Measurements from ENCODE around the gene RBBP4.
A peak's percentile ranks its signal among the peaks of the same experiment; 100 is the strongest.
"Not testable (repeated sequence)": the region's sequence is repeated elsewhere in the genome, so short reads cannot be mapped to it uniquely, and the experiment has no call there.

Gene RBBP4

DNA sequence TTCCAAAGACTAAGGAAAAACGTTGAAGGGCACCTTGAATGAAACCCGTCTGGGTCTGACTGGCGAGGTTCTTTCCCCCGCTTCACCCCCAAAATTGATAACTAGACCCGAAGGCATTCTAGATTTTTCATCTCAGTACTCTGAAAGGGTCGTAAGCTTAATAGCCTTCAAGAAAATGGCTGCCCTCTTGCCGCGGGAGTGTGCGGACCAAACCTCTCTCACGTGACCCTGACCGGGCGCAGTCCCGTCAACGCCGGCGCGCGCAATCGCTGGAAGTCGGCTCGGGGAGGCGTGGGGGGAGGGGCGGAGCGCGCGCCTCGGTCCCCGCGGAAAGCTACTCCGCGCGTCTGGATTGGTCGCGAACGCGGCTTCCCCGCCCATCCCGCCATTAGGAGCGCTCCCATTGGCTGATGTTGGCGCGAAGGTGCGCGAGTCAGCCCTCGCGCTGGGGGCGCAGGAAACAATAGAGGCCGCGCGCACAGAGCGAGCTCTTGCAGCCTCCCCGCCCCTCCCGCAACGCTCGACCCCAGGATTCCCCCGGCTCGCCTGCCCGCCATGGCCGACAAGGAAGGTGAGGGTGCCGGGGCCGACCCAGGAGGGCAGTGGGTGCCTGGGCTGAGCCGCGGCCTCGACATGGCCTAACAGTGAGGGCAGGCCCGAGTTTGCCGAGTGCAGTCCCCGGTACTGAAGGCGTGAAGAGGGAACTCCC lies at the start of gene RBBP4:
Gene RBBP4, plus strand, starts transcription at position 457 of the 709 bp plus-strand sequence. Its CDS starts 99 bp downstream, at position 556.
- peak; percentile 99 for DNase-seq

DNA sequence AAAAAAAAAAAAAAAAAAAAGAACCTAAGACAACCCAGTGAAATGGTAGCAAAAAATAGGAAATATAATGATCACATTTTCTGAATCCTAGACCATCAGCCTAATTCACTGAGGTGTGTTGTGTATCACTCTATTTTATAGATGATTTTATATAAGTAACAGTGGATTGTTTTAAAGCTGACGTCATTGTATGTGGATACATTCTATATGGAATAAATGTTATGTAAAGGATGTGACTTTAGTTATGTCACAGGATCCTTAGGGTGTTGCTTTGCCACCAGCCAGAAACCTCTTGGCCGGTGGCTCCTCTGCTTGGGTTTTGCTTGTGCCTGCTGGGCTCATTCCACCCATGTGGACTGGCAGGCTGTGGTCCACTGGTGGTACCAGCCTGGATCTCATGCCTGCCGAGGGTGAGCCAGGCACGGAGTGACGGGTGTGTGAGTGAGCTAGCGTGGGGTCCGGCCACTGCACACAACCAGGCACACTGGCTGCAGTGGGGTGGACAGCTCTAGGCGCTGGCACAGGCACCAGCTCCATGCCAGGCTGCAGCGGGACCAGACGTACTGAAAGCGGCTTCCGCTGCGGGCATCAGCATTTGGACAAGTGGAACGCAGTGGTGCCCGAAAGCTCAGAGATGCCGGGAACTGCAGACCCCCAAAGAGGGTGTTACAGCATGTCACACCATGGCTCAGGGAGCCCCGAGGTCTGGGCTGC lies 45.1 kb upstream of the RBBP4 start:
- no peak for DNase-seq

DNA sequence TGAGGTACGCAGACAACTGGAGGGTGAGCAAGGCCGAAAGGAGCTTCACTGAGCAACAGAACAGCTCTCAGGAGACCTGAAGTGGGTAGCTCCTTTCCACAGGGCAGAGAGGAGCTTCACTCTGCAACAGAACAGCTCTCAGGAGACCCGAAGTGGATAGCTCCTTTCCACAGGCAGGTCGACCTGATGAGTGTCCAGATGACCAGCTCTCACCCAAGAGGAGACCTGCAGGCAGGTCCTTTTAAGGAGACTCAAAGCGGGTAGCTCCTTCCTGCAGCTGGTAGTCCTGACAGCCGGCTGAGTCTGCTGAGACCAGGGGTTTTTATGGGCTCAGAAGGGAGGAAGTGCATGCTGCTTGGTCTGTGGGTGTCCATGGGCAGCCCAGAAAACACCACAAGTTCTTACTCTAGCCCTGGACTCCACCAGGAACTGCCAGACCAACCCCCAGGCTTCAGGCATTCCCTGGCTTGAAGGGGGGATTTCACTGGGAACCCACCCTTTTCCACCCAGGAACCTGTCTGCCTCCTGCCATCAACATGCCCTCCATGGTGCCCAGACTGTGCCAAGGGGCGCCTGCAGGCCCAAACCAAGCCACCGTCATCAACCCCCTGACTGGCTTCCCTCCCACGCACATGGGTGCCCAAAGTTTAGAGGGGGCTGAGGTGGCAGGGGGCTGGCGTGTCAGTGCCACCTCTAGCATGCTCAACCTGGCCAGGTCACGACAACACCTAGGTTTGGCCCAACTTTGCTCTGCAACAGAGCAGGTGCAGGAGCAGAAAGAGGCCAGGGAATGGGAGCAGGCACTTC lies 44.2 kb upstream of the RBBP4 start:
- DNase-seq: no peak

- DNase-seq: no peak
Measured at GRCh38 chr1:32609180-32609579, 41.8 kb upstream of the RBBP4 start.

- no peak for DNase-seq
Measured at GRCh38 chr1:32611859-32612188, 39.2 kb upstream of the RBBP4 start.

DNA sequence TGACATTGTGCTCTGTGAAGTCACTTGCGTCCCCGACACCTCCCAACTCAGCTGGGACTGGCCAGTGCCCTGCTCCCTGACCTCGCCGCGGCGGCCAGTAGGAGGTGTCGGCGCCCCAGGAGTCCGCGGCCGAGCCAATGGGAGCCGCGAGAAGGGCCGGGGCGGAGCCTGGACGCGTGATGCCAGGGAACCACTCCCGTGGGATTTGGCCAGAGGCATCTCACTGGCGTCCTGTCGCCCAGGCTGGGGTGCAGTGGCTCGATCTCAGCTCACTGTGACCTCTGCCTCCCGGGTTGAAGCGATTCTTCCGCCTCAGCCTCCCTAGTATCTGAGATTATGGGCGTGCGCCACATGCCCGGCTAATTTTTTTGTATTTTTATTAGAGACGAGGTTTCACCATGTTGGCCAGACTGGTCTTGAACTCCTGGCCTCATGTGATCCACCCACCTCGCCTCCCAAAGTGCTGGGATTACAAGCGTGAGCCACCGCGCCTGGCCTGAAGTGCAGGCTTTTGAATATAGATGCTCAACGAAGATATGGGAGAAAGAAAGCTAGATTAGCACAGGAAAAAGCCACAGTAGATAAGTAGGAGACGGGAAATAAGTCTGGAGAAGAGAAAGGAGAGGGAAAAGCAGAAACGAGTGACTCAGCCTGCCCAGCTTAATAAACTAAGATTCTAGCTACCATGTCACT lies 38.7 kb upstream of the RBBP4 start:
- DNase-seq: peak; percentile 89

DNA sequence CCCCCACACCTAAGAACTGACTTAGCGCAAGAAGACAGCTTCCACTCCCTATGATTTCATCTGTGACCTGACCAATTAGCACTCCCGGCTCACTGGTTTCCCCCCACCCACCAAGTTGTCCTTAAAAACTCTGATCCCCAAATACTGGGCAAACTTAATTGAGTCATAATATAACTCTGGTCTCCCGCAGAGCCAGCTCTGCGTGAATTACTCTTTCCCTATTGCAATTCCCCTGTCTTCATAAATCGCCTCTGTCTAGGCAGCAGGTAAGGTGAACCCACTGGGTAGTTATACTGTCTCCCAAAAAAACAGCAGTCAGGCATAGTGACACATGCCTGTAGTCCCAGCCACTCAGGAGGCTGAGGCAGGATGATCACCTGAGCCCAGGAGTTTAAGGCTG lies 37.5 kb upstream of the RBBP4 start:
- no peak for DNase-seq

DNA sequence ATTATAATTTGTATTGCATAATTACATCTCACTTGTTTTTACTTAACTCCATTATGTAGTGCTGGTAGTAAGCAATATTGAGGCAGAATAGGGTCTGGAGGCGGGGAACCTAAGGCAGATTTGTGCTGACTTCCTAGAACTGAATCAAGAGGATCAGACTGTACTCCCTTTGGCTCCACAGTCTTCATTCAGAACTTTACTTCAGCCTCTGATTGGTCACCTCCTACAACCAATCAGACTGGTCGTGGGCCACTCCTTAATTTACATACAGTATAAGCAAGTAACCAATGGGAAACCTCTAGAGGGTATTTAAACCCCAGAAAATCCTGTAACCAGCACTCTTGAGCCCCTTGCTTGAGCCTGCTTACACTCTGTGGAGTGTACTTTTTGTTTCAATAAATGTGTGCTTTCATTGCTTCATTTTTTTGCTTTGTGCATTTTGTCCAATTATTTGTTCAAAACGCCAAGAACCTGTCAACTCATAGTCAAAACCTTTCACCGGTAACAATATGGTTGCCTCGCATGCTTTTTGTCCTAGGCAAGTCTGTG lies 32.3 kb upstream of the RBBP4 start:
- no peak for DNase-seq

DNA sequence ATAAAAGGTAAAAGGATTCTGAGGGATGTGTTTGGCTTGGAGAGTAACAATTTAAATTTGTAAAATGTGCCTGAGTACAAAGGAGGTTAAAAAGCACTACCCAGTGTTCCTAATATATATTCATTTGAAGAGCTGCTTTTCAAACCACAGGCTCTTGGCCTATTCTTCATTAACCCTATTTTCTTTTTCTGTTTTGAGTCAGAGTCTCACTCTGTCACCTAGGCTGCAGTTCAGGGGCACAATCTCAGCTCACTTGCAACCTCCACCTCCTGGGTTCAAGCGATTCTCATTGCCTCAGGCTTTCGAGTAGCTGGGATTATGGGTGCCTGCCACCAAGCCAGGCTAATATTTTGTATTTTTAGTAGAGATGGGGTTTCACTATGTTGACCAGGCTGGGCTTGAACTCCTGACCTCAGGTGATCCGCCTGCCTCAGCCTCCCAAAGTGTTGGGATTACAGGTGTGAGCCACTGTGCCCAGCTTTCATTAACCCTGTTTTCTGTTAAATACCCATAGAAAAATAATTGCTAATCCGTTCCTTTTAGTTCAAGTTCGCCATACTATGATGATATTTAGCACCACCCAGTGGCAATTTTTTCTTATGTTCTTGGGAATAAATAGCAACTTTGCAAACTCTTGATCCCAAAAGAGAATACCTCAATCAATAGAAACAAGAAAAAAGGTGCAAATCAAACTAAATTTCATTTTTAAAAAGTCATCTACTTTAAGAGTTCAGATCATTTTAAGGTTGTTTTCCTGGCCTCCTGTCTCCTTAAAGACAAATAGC lies 31.1 kb upstream of the RBBP4 start:
- DNase-seq: no peak

- DNase-seq: no peak
Measured at GRCh38 chr1:32622205-32622604, 28.8 kb upstream of the RBBP4 start.

DNA sequence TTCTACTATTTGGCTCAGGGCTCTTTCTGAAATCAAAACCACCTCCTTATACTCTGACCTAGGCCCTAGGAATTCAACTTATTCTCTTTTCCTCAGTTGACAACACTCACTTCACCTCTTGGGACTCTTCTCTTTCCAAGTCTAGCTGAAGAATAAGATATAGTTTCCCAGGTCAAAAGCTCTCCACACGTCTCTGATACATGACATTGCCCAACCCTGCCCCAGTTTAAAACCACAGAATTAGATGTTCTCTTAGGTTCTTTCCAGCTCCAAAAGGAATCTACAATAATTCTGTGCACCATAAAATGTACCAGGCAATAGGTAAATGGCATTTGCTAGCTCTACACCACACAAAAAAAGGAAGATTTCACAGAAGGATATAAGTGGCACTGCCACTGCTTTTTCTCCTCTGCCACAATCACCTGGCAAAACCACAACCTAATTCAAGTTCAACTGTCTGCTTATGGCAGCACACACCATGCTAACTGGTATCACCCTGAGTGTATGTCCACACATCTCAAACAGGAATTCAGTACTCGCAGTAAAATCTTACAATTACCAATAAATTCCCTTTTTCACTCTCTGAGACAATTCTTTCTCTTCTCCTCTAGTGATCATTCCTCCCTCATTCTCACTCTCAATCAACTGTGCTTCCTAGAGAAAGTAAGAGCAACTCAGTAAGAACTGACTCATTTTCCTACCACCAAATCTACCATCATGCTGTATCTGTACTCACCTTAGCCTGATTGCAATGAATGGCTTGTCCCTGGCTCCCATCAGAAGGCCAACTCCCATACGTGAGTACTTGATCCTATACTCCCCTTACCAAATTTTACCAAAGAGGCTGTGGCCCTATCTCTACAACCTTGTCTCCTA lies 28.0 kb upstream of the RBBP4 start:
- no peak for DNase-seq

DNA sequence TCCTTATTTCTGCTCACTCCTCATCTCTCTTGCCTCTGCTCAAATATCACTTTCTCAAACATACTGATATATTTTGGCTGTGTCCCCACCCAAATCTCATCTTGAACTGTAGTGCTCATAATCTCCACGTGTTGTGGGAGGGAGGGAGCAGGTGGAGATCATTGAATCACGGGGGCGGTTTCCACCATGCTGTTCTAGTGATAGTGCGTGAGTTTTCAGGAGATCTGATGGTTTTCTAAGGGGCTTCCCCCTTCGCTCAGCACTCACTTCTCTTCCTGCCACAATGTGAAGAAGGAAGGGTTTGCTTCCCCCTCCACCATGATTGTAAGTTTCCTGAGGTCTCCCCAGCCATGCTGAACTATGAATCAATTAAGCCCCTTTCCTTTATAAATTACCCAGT lies 27.2 kb upstream of the RBBP4 start:
- DNase-seq: no peak

DNA sequence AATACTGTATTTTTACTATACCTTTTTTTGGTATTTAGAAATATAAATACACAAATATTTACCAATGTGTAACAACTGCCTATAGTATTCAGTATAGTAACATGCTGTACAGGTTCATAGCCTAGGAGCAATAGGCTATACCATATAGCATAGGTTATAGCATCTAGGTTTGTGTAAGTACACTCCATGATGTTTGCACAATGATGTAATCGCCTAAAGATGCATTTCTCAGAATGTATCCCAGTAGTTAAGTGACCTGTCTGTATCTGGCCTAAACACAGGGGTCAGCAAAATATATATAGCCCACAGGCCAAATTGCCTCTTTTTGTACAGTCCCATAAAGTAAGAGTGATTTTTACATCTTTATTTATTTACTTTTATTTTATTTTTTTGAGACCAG lies 24.8 kb upstream of the RBBP4 start:
- no peak for DNase-seq

GRCh38 chr1:32627596-32628162 lies 23.3 kb upstream of the RBBP4 start:
- no peak for DNase-seq

GRCh38 chr1:32630173-32630572 lies 20.8 kb upstream of the RBBP4 start:
- DNase-seq: not testable (repeated sequence)

DNA sequence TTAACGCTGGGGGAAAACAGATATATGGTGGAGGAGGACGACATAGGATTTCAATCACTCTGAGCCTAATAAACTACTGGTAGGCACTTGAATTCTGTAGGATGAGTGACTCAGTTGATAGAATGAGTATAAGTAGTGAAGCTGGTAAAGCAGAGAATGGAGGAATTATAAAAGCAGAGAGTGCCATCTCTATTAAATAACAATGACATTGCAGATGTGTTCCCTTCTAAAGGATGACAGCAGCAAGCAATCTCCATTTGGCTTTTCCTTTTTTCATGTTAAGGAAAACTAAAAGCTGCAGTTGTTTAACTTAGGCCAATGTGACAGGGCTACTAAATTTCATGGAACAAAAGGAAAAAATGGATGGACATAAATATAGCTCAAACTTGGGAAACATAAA lies 18.2 kb upstream of the RBBP4 start:
- no peak for DNase-seq

- no peak for DNase-seq
Measured at GRCh38 chr1:32635508-32636277, 15.3 kb upstream of the RBBP4 start.

DNA sequence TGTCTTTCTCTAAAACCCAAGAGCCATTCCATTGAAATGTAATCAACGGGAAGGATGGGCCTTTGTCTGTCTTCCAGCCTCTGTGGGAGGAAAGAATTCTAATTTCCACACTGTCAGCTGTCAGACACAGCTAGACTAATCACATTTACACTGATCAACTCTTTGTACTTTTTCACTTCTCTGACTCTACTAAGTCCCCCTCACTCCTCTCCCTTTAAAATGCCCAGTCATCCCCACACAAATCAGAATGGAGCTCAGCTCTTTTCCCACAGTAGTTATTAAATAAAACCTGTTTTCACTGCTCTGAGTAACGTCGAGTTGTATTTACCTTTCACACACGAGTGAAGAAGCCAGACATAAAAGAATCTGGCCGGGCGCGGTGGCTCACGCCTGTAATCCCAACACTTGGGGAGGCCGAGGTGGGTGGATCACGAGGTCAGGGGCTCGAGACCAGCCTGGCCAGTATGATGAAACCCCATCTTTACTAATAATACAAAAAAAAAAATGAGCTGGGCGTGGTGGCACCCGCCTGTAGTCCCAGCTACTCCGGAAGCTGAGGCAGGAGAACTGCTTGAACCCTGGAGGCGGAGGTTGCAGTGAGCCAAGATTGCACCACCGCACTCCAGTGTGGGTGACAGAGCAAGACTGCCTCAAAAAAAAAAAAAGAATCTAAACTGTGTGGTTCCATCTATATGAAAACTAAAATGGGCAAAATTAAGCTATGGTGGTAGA lies 13.9 kb upstream of the RBBP4 start:
- DNase-seq: no peak

GRCh38 chr1:32639489-32640075 lies 11.4 kb upstream of the RBBP4 start:
- DNase-seq: no peak

Data from retina (tissue), 1 donor.